ENCODE results near the gene METTL9. TPM values are rescaled to one million over a fixed set of nuclear protein-coding genes. Genes with fewer than 3 reads are reported as not detected.

METTL9 gene
- total and polyA plus RNA-seq, 4 donors: 50.0 to 98.2 (median 61.3) TPM

GRCh38 chr16:21641916-21642315 is 42.5 kb downstream of the METTL9 start:
- 35 to 47% methylated on average over 6 of the region's 6 CpGs for WGBS, 2 donors
- intact Hi-C loops (cut with DNase I): loop anchor here (5.0 to 10.0 kb wide), 2 partner anchors 57 to 60 kb away; no protein-coding TSS in a partner anchor
- no peaks in the 10 kb centered on the region for H3K9me3 ChIP-seq (ENCODE audit: control insufficient read depth, low read length)
- no peak for DNase-seq
- ATAC-seq (ENCODE audit: low FRiP score): no peak
- H3K27ac ChIP-seq (ENCODE audit: low read depth in 1 of 2, low read length in 2 of 2): no peak overlapping the region
- H3K27me3 ChIP-seq (ENCODE audit: control insufficient read depth in 1 of 2, insufficient read depth in 2 of 2, low read length in 1 of 2): no peaks in the 10 kb centered on the region
- no peaks in the 10 kb centered on the region for H3K4me1 ChIP-seq (ENCODE audit: control insufficient read depth in 1 of 2, insufficient read depth in 2 of 2, low read length in 2 of 2)
- H3K4me3 ChIP-seq (ENCODE audit: low read length in 2 of 2): no peak overlapping the region
- no peaks in the 10 kb centered on the region for H3K36me3 ChIP-seq (ENCODE audit: control insufficient read depth in 1 of 2, insufficient read depth in 2 of 2, low read length in 1 of 2)

GRCh38 chr16:21642861-21643260 is 43.5 kb downstream of the METTL9 start:
- Histone ChIP-seq H3K27ac (ENCODE audit: low read depth in 1 of 2, low read length in 2 of 2) (no peak overlapping the region), H3K4me1 (ENCODE audit: control insufficient read depth in 1 of 2, insufficient read depth in 2 of 2, low read length in 2 of 2) (no peaks in the 10 kb centered on the region)
- WGBS, 2 donors: 67 to 70% methylated on average over 7 of the region's 7 CpGs

DNA sequence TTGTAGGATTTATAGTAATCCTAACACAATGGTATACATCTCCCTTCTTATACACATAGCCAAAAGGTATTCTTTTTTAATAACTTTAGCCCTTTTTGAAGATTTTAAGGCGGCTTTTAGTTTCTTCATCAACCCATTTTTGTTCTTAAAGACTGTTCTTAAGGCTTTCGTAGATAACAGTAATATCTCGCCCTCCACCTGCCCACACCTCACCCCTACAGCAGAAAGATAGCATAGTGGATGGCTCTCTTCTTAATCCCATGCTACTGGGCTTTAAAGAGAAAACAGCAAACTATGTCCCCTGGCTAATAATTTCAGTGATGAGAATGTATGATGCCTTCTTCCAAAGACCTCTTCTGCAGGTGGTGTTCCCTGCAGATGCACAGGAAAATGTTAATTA is 44.4 kb downstream of the METTL9 start:
- H3K27me3 ChIP-seq (ENCODE audit: control insufficient read depth in 1 of 2, insufficient read depth in 2 of 2, low read length in 1 of 2): no peaks in the 10 kb centered on the region
- ATAC-seq (ENCODE audit: low FRiP score): no peak
- H3K4me3 ChIP-seq (ENCODE audit: low read length in 2 of 2): no peak overlapping the region
- peaks cover 0 to 2% of the 10 kb centered on the region in 2 donors for H3K36me3 ChIP-seq (ENCODE audit: control insufficient read depth in 1 of 2, insufficient read depth in 2 of 2, low read length in 1 of 2)
- no peak for DNase-seq
- H3K4me1 ChIP-seq (ENCODE audit: control insufficient read depth in 1 of 2, insufficient read depth in 2 of 2, low read length in 2 of 2): no peaks in the 10 kb centered on the region
- no peak overlapping the region for H3K27ac ChIP-seq (ENCODE audit: low read depth in 1 of 2, low read length in 2 of 2)
- 97 to 99% methylated on average over 3 of the region's 3 CpGs for WGBS, 2 donors
- no peaks in the 10 kb centered on the region for H3K9me3 ChIP-seq (ENCODE audit: control insufficient read depth, low read length)
- intact Hi-C loops (cut with DNase I): loop anchor here (5.0 to 10.0 kb wide), 2 partner anchors 59 to 61 kb away; no protein-coding TSS in a partner anchor

More at GRCh38 chr16:21642861-21643260, 43.5 kb downstream of the METTL9 start:
- Histone ChIP-seq H3K36me3 (ENCODE audit: control insufficient read depth in 1 of 2, insufficient read depth in 2 of 2, low read length in 1 of 2) (peaks cover 0 to 2% of the 10 kb centered on the region in 2 donors), H3K4me3 (ENCODE audit: low read length in 2 of 2) (no peak overlapping the region), H3K27me3 (ENCODE audit: control insufficient read depth in 1 of 2, insufficient read depth in 2 of 2, low read length in 1 of 2) (no peaks in the 10 kb centered on the region), H3K9me3 (ENCODE audit: control insufficient read depth, low read length) (no peaks in the 10 kb centered on the region)
- ATAC-seq (ENCODE audit: low FRiP score) (no peak), DNase-seq (no peak)
- intact Hi-C loops (cut with DNase I): loop anchor here (5.0 to 10.0 kb wide), 2 partner anchors 58 to 61 kb away; no protein-coding TSS in a partner anchor

DNA sequence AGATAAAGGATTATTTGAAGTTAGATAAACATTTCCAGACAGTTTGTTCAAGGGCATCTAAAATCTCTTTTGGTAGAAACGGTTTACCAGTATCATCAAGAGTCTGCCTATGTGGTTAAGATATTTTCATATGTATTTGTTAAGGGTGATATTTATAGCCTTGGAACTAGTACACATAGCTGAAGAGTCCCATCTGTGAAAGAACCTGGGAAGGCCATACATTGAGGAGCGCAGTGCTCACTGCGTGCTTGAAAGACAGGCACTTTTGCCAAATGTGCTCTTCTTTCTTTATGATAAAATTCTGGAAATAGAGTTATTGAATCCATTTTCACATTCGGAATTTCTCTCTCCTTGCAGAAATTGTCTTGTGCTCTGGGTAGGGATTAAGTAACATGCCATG is 45.3 kb downstream of the METTL9 start:
- 86 to 88% methylated on average over 4 of the region's 4 CpGs for WGBS, 2 donors
- Histone ChIP-seq H3K36me3 (ENCODE audit: control insufficient read depth in 1 of 2, insufficient read depth in 2 of 2, low read length in 1 of 2) (peaks cover 0 to 2% of the 10 kb centered on the region in 2 donors), H3K4me1 (ENCODE audit: control insufficient read depth in 1 of 2, insufficient read depth in 2 of 2, low read length in 2 of 2) (no peaks in the 10 kb centered on the region), H3K4me3 (ENCODE audit: low read length in 2 of 2) (no peak overlapping the region), H3K27ac (ENCODE audit: low read depth in 1 of 2, low read length in 2 of 2) (no peak overlapping the region), H3K27me3 (ENCODE audit: control insufficient read depth in 1 of 2, insufficient read depth in 2 of 2, low read length in 1 of 2) (no peaks in the 10 kb centered on the region), H3K9me3 (ENCODE audit: control insufficient read depth, low read length) (no peaks in the 10 kb centered on the region)
- DNase-seq (no peak), ATAC-seq (ENCODE audit: low FRiP score) (no peak)
- intact Hi-C loops (cut with DNase I): loop anchor here (5.0 to 10.0 kb wide), 2 partner anchors 60 to 62 kb away; no protein-coding TSS in a partner anchor

DNA sequence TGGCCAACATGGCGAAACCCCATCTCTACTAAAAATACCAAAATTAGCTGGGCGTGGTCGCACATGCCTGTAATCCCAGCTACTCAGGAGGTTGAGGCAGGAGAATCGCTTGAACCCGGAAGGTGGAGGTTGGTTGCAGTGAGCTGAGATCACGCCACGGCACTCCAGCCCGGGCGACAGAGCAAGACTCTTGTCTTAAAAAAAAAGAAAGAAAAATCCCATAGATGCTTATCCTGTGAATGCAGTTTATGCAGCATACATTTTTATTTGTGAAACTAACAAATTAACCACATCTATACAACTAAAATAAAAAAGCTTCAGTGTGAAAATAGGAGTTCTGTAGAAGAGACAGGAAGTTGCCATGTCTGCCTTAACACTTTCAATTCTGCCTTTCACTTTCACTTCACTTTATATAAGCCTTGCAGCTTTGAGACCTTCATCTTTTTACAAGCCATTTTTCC is 45.9 kb downstream of the METTL9 start:
- Histone ChIP-seq H3K36me3 (ENCODE audit: control insufficient read depth in 1 of 2, insufficient read depth in 2 of 2, low read length in 1 of 2) (peaks cover 0 to 2% of the 10 kb centered on the region in 2 donors), H3K27ac (ENCODE audit: low read depth in 1 of 2, low read length in 2 of 2) (no peak overlapping the region), H3K27me3 (ENCODE audit: control insufficient read depth in 1 of 2, insufficient read depth in 2 of 2, low read length in 1 of 2) (no peaks in the 10 kb centered on the region), H3K4me1 (ENCODE audit: control insufficient read depth in 1 of 2, insufficient read depth in 2 of 2, low read length in 2 of 2) (no peaks in the 10 kb centered on the region), H3K4me3 (ENCODE audit: low read length in 2 of 2) (no peak overlapping the region), H3K9me3 (ENCODE audit: control insufficient read depth, low read length) (no peaks in the 10 kb centered on the region)
- DNase-seq (no peak), ATAC-seq (ENCODE audit: low FRiP score) (no peak)
- intact Hi-C loops (cut with DNase I): loop anchor here in 1 of 2 donors (10.0 kb wide), 1 partner anchor 60 kb away; no protein-coding TSS in a partner anchor
- 84 to 85% methylated on average over 9 of the region's 9 CpGs for WGBS, 2 donors

GRCh38 chr16:21646091-21646490 is 46.7 kb downstream of the METTL9 start:
- Histone ChIP-seq H3K36me3 (ENCODE audit: control insufficient read depth in 1 of 2, insufficient read depth in 2 of 2, low read length in 1 of 2) (peaks cover 0 to 2% of the 10 kb centered on the region in 2 donors), H3K4me3 (ENCODE audit: low read length in 2 of 2) (no peak overlapping the region), H3K27ac (ENCODE audit: low read depth in 1 of 2, low read length in 2 of 2) (no peak overlapping the region), H3K27me3 (ENCODE audit: control insufficient read depth in 1 of 2, insufficient read depth in 2 of 2, low read length in 1 of 2) (no peaks in the 10 kb centered on the region), H3K4me1 (ENCODE audit: control insufficient read depth in 1 of 2, insufficient read depth in 2 of 2, low read length in 2 of 2) (no peaks in the 10 kb centered on the region), H3K9me3 (ENCODE audit: control insufficient read depth, low read length) (no peaks in the 10 kb centered on the region)
- 58 to 63% methylated on average over 5 of the region's 5 CpGs for WGBS, 2 donors
- no peak for ATAC-seq (ENCODE audit: low FRiP score)
- no peak for DNase-seq
- intact Hi-C loops (cut with DNase I): loop anchor here in 1 of 2 donors (10.0 kb wide), 1 partner anchor 61 kb away; no protein-coding TSS in a partner anchor

- H3K4me3 ChIP-seq (ENCODE audit: low read length in 2 of 2): no peak overlapping the region
- WGBS, 2 donors: 89% methylated on average over 18 of the region's 18 CpGs
- H3K4me1 ChIP-seq (ENCODE audit: control insufficient read depth in 1 of 2, insufficient read depth in 2 of 2, low read length in 2 of 2): no peaks in the 10 kb centered on the region
- no peak overlapping the region for H3K27ac ChIP-seq (ENCODE audit: low read depth in 1 of 2, low read length in 2 of 2)
- no peaks in the 10 kb centered on the region for H3K27me3 ChIP-seq (ENCODE audit: control insufficient read depth in 1 of 2, insufficient read depth in 2 of 2, low read length in 1 of 2)
- DNase-seq (no peak), ATAC-seq (ENCODE audit: low FRiP score) (no peak)
- intact Hi-C loops (cut with DNase I): loop anchor here in 1 of 2 donors (10.0 kb wide), 1 partner anchor 62 kb away; no protein-coding TSS in a partner anchor
- no peaks in the 10 kb centered on the region for H3K9me3 ChIP-seq (ENCODE audit: control insufficient read depth, low read length)
- peaks cover 0 to 2% of the 10 kb centered on the region in 2 donors for H3K36me3 ChIP-seq (ENCODE audit: control insufficient read depth in 1 of 2, insufficient read depth in 2 of 2, low read length in 1 of 2)
These were observed 47.6 kb downstream of the METTL9 start for GRCh38 chr16:21646721-21647561.

GRCh38 chr16:21647562-21648164 is 48.3 kb downstream of the METTL9 start:
- Histone ChIP-seq H3K27me3 (ENCODE audit: control insufficient read depth in 1 of 2, insufficient read depth in 2 of 2, low read length in 1 of 2) (no peaks in the 10 kb centered on the region), H3K4me1 (ENCODE audit: control insufficient read depth in 1 of 2, insufficient read depth in 2 of 2, low read length in 2 of 2) (no peaks in the 10 kb centered on the region), H3K36me3 (ENCODE audit: control insufficient read depth in 1 of 2, insufficient read depth in 2 of 2, low read length in 1 of 2) (peaks cover 0 to 2% of the 10 kb centered on the region in 2 donors), H3K9me3 (ENCODE audit: control insufficient read depth, low read length) (no peaks in the 10 kb centered on the region), H3K27ac (ENCODE audit: low read depth in 1 of 2, low read length in 2 of 2) (no peak overlapping the region), H3K4me3 (ENCODE audit: low read length in 2 of 2) (no peak overlapping the region)
- WGBS, 2 donors: 90 to 91% methylated on average over 9 of the region's 9 CpGs
- intact Hi-C loops (cut with DNase I): loop anchor here in 1 of 2 donors (10.0 kb wide), 1 partner anchor 63 kb away; no protein-coding TSS in a partner anchor
- ATAC-seq (ENCODE audit: low FRiP score) (no peak), DNase-seq (no peak)
